GM12891 (cell line): ENCODE measurements around the gene BRINP2.

ENCODE experiments used
- DNase-seq: peaks from one replicate; pipeline ENCODE4 v3.0.0; 2011; ENCODE audit warnings: low spot score; ENCODE audit not compliant: insufficient read length
- FAIRE-seq: peaks from 2 replicates; lab custom pipeline; 2011; peaks lifted over from hg19 to GRCh38; lab: Jason Lieb, UNC
- PAX5 ChIP-seq: IDR thresholded peaks from 2 replicates; pipeline ENCODE4 v1.6.1; 2011; ENCODE audit warnings: low read length, moderate library complexity, mild to moderate bottlenecking; ENCODE audit not compliant: insufficient read depth, severe bottlenecking
- POLR2A ChIP-seq: IDR thresholded peaks from 2 replicates; pipeline ENCODE4 v1.6.1; 2011; ENCODE audit warnings: low read depth, low read length, control low read depth
- POLR2AphosphoS5 ChIP-seq: IDR thresholded peaks from 2 replicates; pipeline ENCODE4 v1.6.1; 2011; ENCODE audit warnings: low read depth, low read length, control low read depth
- POU2F2 ChIP-seq: IDR thresholded peaks from 2 replicates; pipeline ENCODE4 v1.6.1; 2011; ENCODE audit warnings: low read depth, mild to moderate bottlenecking, control low read depth, low read length, moderate library complexity
- SPI1 ChIP-seq: IDR thresholded peaks from 2 replicates; pipeline ENCODE4 v1.6.1; 2011; ENCODE audit warnings: low read depth, low read length, control low read depth
- TAF1 ChIP-seq: IDR thresholded peaks from 2 replicates; pipeline ENCODE4 v1.6.1; 2011; ENCODE audit warnings: low read depth, low read length, control low read depth

Gene BRINP2

DNA sequence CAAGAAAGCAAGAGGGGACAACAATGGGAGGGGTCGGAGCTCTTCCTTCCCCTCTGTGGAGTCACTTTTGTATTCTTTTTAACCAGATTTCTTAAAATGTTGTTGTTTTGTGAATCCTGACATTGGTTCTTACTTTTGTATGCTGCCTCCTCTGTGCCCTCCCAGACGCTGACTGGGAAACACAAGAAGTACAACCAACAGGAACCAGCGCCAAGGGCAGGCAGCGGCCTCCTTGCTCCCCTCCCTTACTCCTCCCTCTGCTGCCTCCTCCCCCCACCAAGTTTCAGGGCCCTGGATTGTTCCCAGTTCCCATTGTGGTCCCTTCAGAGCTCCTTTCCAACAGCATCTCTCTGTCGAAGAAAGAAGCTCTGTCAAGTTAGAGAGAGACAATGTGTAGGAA, 111.1 kb downstream of the BRINP2 start:
- DNase-seq, result no peak
- no peak for TF ChIP-seq POLR2A
- TF ChIP-seq TAF1, result no peak
- no peak for TF ChIP-seq POU2F2
- TF ChIP-seq SPI1, result no peak
- TF ChIP-seq PAX5, result no peak
- TF ChIP-seq POLR2AphosphoS5, result no peak
- no peak for FAIRE-seq

GRCh38 chr1:177282976-177283375, 112.2 kb downstream of the BRINP2 start:
- DNase-seq, result no peak
- FAIRE-seq, result no peak
- TF ChIP-seq TAF1 (no peak), POLR2AphosphoS5 (no peak), POU2F2 (no peak), PAX5 (no peak), SPI1 (no peak)

DNA sequence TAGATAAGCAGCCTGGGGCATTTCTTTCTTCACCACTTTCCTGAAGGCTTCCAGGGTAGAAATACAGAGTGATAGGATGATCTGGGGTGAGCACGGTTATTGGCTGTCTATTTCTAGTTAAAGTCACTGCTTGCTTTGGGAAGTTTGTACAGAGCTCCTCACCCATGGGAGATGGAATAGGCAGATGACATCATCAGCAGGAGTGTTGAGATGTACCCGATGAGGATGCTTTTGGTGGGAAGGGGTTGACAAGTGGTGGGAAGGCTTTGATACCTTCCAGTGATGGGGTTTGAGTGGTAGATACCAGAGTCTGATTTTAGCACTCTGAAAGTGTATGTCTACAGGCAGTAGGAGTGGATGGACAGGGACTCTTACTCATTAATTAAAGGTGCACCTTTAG, 112.6 kb downstream of the BRINP2 start:
- TF ChIP-seq SPI1, result no peak
- no peak for TF ChIP-seq POU2F2
- TF ChIP-seq PAX5, result no peak
- no peak for TF ChIP-seq POLR2AphosphoS5
- no peak for TF ChIP-seq POLR2A
- TF ChIP-seq TAF1, result no peak
- DNase-seq, result no peak
- FAIRE-seq, result no peak

DNA sequence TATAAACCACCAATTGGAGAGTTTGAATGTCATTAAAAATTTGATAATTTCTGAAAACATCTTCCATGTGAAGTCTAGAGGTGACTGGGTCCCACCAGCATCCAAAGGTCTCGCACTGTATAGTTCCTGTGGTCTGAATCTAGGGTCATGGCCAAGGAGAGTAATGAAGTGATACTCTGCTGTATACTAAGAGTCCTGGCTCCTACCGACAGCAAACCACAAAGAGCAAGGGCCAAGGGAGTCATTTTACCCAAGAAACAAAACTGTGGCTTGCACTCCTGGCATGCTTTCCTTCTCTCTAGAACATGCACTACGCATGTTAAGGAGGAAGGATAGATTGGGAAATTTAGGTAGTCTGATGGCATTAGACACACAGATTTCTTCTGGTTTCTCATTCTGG, 115.6 kb downstream of the BRINP2 start:
- FAIRE-seq (no peak), DNase-seq (no peak)
- no peak for TF ChIP-seq POU2F2
- no peak for TF ChIP-seq POLR2A
- no peak for TF ChIP-seq POLR2AphosphoS5
- TF ChIP-seq TAF1, result no peak
- no peak for TF ChIP-seq PAX5
- no peak for TF ChIP-seq SPI1

DNA sequence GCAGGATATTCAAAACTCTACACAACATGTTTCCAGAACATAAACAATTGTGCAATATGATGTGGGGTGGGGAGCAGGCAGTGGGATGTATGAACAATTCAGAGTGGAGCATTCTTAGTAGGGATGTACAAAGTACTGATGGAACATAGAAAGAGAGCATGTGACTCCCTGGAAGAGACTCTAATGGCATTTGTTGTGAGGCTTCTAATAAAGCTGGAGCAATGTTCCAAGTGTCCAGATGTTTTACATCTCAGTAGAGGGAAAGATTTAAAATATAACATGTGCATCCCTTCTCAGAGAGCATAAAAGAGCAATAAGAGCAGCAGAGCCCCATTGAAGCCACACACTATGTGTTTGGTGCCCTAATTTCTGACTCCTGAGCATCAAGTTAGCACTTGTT, 116.5 kb downstream of the BRINP2 start:
- FAIRE-seq (no peak), DNase-seq (no peak)
- TF ChIP-seq PAX5 (no peak), POLR2AphosphoS5 (no peak), POLR2A (no peak), SPI1 (no peak), POU2F2 (no peak), TAF1 (no peak)

DNA sequence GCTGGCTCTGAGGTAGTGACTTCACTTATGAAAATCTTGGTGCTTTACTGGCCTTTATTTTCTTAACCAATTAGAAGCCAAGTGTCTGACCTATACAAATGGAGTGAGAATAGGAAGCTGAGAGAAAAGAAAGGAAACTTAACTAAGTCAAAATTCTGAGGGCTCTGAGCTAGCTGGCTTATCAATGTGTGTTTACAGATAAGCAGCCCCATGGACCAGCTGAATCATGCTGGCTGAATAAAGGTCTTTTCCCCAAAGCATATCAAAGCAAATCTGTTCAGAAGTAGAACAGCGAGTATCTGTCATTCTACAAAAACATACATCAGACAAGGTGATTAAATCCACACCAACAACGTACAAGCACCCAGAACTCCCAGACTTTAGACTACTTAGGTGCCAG, 117.2 kb downstream of the BRINP2 start:
- DNase-seq (no peak), FAIRE-seq (no peak)
- no peak for TF ChIP-seq POU2F2
- no peak for TF ChIP-seq SPI1
- TF ChIP-seq TAF1, result no peak
- no peak for TF ChIP-seq POLR2A
- TF ChIP-seq POLR2AphosphoS5, result no peak
- TF ChIP-seq PAX5, result no peak

DNA sequence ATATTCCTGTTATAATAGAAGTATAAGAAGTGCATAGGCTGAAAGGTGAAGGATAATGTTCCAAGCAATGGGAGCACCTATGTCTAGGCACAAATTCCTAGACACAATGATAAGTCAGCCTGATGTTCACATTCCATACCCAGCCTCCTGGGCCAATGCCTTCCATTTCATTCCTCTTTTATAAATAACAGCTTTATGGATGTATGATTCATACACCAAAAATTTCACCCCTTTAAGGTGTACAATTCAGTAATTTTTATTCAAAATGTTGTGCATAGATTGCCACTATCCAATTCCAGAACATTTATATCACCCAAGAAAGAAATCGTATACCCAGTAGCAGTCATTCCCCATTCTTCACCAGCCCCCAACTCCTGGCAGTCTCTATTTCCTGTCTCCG, 118.8 kb downstream of the BRINP2 start:
- DNase-seq, result no peak
- TF ChIP-seq POU2F2, result no peak
- no peak for TF ChIP-seq POLR2AphosphoS5
- no peak for TF ChIP-seq PAX5
- no peak for TF ChIP-seq SPI1
- FAIRE-seq, result no peak

DNA sequence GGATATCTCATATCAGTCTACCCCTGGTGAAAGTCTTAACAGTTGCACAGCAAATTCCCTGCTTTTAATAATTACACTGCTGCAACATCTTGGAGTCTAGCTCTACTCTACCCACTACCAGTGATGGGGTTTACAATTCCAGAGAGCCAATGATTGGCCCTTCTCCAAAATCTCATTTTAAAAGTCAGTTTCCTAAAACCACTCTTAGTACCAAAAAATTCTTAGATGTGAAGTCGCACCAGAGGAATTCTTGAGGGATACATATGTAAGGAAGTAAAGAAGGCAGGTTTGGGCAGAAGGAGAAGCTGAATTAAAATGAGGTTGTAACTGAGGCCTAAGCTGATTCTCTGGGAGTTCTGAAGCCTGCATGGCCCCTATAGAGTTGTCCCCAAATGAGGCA, 129.7 kb downstream of the BRINP2 start:
- DNase-seq, result no peak
- no peak for FAIRE-seq
- TF ChIP-seq POLR2A, result no peak
- no peak for TF ChIP-seq POU2F2
- TF ChIP-seq PAX5, result no peak
- TF ChIP-seq TAF1, result no peak
- TF ChIP-seq POLR2AphosphoS5, result no peak
- TF ChIP-seq SPI1, result no peak

GRCh38 chr1:177301425-177302124, 130.8 kb downstream of the BRINP2 start:
- DNase-seq (no peak), FAIRE-seq (no peak)
- TF ChIP-seq POLR2AphosphoS5 (no peak), TAF1 (no peak), SPI1 (no peak), POLR2A (no peak), PAX5 (no peak), POU2F2 (no peak)

GRCh38 chr1:177302357-177303044, 131.7 kb downstream of the BRINP2 start:
- no peak for DNase-seq
- TF ChIP-seq PAX5, result no peak
- no peak for TF ChIP-seq SPI1
- no peak for TF ChIP-seq POU2F2
- no peak for TF ChIP-seq TAF1
- no peak for TF ChIP-seq POLR2AphosphoS5
- TF ChIP-seq POLR2A, result no peak
- no peak for FAIRE-seq
